Measurements from ENCODE around the gene TLN1. TPM values are rescaled to one million over a fixed set of nuclear protein-coding genes. Genes with fewer than 3 reads are reported as not detected.

TLN1 gene
- total and polyA plus RNA-seq, 2 of the 4 experiments (the other 2 are of a cell fraction): 228 to 346 TPM

GRCh38 chr9:35708146-35708545 lies 23.8 kb downstream of the TLN1 start:
- H3K14ac ChIP-seq (replicated peaks; ENCODE audit: low read depth, low read length): no peak overlapping the region
- H2BK5ac ChIP-seq (ENCODE audit: low read depth, low read length, poor library complexity, severe bottlenecking): no peak overlapping the region
- H3K9me3 ChIP-seq (ENCODE audit: control insufficient read depth, insufficient read depth, low read length): no peaks in the 10 kb centered on the region
- no peak overlapping the region for H2BK15ac ChIP-seq (ENCODE audit: low read depth, low read length)
- H3K4me3 ChIP-seq (ENCODE audit: insufficient read depth, low read depth, low read length): no peak overlapping the region
- WGBS, 2 experiments (ENCODE audit: extremely low coverage in 2 of 2, insufficient read length in 1 of 2): 93% methylated on average over 4 of the region's 4 CpGs; no CpG with 5 or more reads in 1 of the 2 experiments
- H3K4me1 ChIP-seq (ENCODE audit: control insufficient read depth, insufficient read depth, low read length): no peaks in the 10 kb centered on the region
- H4K20me1 ChIP-seq (ENCODE audit: insufficient read depth, low read length): peaks cover 18% of the 10 kb centered on the region
- TF ChIP-seq ELK1 (IDR thresholded peaks at IDR 0.05; ENCODE audit: borderline replicate concordance, low read depth, low read length) (no peak), CEBPB (IDR thresholded peaks at IDR 0.05; ENCODE audit: low read depth, low read length) (no peak), CTCF (conservative IDR thresholded peaks at IDR 0.05; ENCODE audit: low read depth, low read length) (no peak), SMC3 (IDR thresholded peaks at IDR 0.05; ENCODE audit: low read depth, low read length) (no peak), RCOR1 (IDR thresholded peaks at IDR 0.05; ENCODE audit: insufficient replicate concordance, low read length) (no peak), POLR2A (IDR thresholded peaks at IDR 0.05; ENCODE audit: low read depth, low read length) (no peak), RFX5 (IDR thresholded peaks at IDR 0.05; ENCODE audit: low read depth, low read length) (no peak), NFE2L2 (IDR thresholded peaks at IDR 0.05; ENCODE audit: low read depth, low read length) (no peak), CHD1 (IDR thresholded peaks at IDR 0.05; ENCODE audit: low read depth, low read length) (no peak), MAZ (IDR thresholded peaks at IDR 0.05; ENCODE audit: borderline replicate concordance, low read depth, low read length) (no peak), FOS (IDR thresholded peaks at IDR 0.05; ENCODE audit: low read depth, low read length) (no peak), BHLHE40 (IDR thresholded peaks at IDR 0.05; ENCODE audit: low read depth, low read length) (no peak), MXI1 (IDR thresholded peaks at IDR 0.05; ENCODE audit: borderline replicate concordance, low read depth, low read length) (no peak), RAD21 (IDR thresholded peaks at IDR 0.05; ENCODE audit: low read length) (no peak), MAFK (IDR thresholded peaks at IDR 0.05; ENCODE audit: low read depth, low read length) (no peak), USF2 (IDR thresholded peaks at IDR 0.05; ENCODE audit: low read depth, low read length) (no peak)
- in situ Hi-C loops (cut with MboI; ENCODE audit: low sequenced_read_pairs): no loop called here
- H3K4ac ChIP-seq (ENCODE audit: low read depth, low read length): no peak overlapping the region
- intact Hi-C loops (cut with micrococcal nuclease): no loop called here
- peaks cover 7% of the 10 kb centered on the region for H3K9me1 ChIP-seq (ENCODE audit: insufficient read depth, low read length)
- no peak overlapping the region for H3K18ac ChIP-seq (ENCODE audit: low read depth, low read length)
- DNase-seq (no peak), ATAC-seq (ENCODE audit: low read depth) (no peak)
- H2BK120ac ChIP-seq (ENCODE audit: low read depth, low read length): no peak overlapping the region
- H2AK9ac ChIP-seq (replicated peaks; ENCODE audit: low read depth, low read length, poor library complexity): no peak overlapping the region
- no peak overlapping the region for H3K27ac ChIP-seq (ENCODE audit: insufficient read depth, low read length)
- H3K36me3 ChIP-seq (ENCODE audit: control insufficient read depth, insufficient read depth, low read length): peaks cover 90% of the 10 kb centered on the region
- dilution Hi-C loops (cut with HindIII; ENCODE audit: low sequenced_read_pairs, unreplicated experiment): no loop called here
- no peak overlapping the region for H2AK5ac ChIP-seq (ENCODE audit: low read depth, low read length)
- ChIA-PET CTCF (no interaction called here), POLR2A (ENCODE audit: unreplicated experiment) (no interaction called here)
- no peak overlapping the region for H4K91ac ChIP-seq (ENCODE audit: insufficient read depth, low read depth, low read length)
- no peak overlapping the region for H3K9ac ChIP-seq (ENCODE audit: low read depth, low read length)
- H3K27me3 ChIP-seq (ENCODE audit: control insufficient read depth, insufficient read depth, low read length): no peaks in the 10 kb centered on the region
- no peak overlapping the region for H4K8ac ChIP-seq (ENCODE audit: low read depth in 2 of 2, low read length in 2 of 2)
- H4K5ac ChIP-seq (ENCODE audit: low read depth, low read length): no peak overlapping the region
- no TSS peak for BruUV-seq (replicated peaks)
- H3K56ac ChIP-seq (ENCODE audit: extremely low read depth, insufficient read depth, low read length): no peak overlapping the region
- no peak overlapping the region for H3K23ac ChIP-seq (ENCODE audit: low read depth, low read length)
- H3K4me2 ChIP-seq (ENCODE audit: low read depth, low read length): no peak overlapping the region
- peaks cover 55 to 76% of the 10 kb centered on the region in 2 experiments for H3K79me1 ChIP-seq (ENCODE audit: low read depth in 1 of 2, low read length in 2 of 2)
- H2BK20ac ChIP-seq (ENCODE audit: low read depth, low read length): no peak overlapping the region
- H2AFZ ChIP-seq (replicated peaks; ENCODE audit: low read length, poor library complexity): no peak overlapping the region
